Astrocyte of the hippocampus (primary cell): Measurements from ENCODE around the gene LGALS14.
"Not testable (repeated sequence)": the region's sequence is repeated elsewhere in the genome, so short reads cannot be mapped to it uniquely, and the experiment has no call there.

ENCODE experiments used
- DNase-seq: peaks from one replicate; pipeline ENCODE4 v3.0.0; 2011; ENCODE audit warnings: low read depth, low spot score

The LGALS14 gene

GRCh38 chr19:39704181-39705044 is at the start of gene LGALS14:
Gene LGALS14, plus strand, starts transcription at chr19:39704481. Its CDS starts 48 bp downstream, at chr19:39704529.
- DNase-seq, result no peak

GRCh38 chr19:39655613-39656012 is 48.7 kb upstream of the LGALS14 start, which contains the start of gene LGALS16:
Gene LGALS16, plus strand, starts transcription at chr19:39655913. Its CDS starts 49 bp downstream, at chr19:39655962.
- DNase-seq, result no peak

- no peak for DNase-seq
Observed at GRCh38 chr19:39659791-39660190, 44.5 kb upstream of the LGALS14 start.

GRCh38 chr19:39660661-39661060 is 43.6 kb upstream of the LGALS14 start:
- no peak for DNase-seq

- DNase-seq, result no peak
Observed at GRCh38 chr19:39661565-39661964, 42.7 kb upstream of the LGALS14 start.

GRCh38 chr19:39669860-39670259 is 34.4 kb upstream of the LGALS14 start:
- not testable (repeated sequence) for DNase-seq

- no peak for DNase-seq
Observed at GRCh38 chr19:39670998-39671397, 33.3 kb upstream of the LGALS14 start.

GRCh38 chr19:39671739-39672363 is 32.4 kb upstream of the LGALS14 start:
- DNase-seq, result peak; percentile 58

GRCh38 chr19:39672473-39672872 is 31.8 kb upstream of the LGALS14 start:
- DNase-seq, result no peak

- DNase-seq, result not testable (repeated sequence)
Observed at GRCh38 chr19:39673862-39674261, 30.4 kb upstream of the LGALS14 start.

GRCh38 chr19:39676004-39676403 is 28.3 kb upstream of the LGALS14 start:
- DNase-seq, result no peak

- no peak for DNase-seq
Observed at GRCh38 chr19:39677961-39678889, 26.1 kb upstream of the LGALS14 start.

- DNase-seq, result no peak
Observed at GRCh38 chr19:39679056-39679790, 25.1 kb upstream of the LGALS14 start.

- no peak for DNase-seq
Observed at GRCh38 chr19:39679791-39680168, 24.5 kb upstream of the LGALS14 start.

- no peak for DNase-seq
Observed at GRCh38 chr19:39680593-39680992, 23.7 kb upstream of the LGALS14 start.

- no peak for DNase-seq
Observed at GRCh38 chr19:39681416-39681815, 22.9 kb upstream of the LGALS14 start.

- DNase-seq, result no peak
Observed at GRCh38 chr19:39684267-39684666, 20.0 kb upstream of the LGALS14 start.

GRCh38 chr19:39686739-39687138 is 17.5 kb upstream of the LGALS14 start:
- no peak for DNase-seq

GRCh38 chr19:39688637-39689036 is 15.6 kb upstream of the LGALS14 start:
- not testable (repeated sequence) for DNase-seq

- no peak for DNase-seq
Observed at GRCh38 chr19:39692166-39692565, 12.1 kb upstream of the LGALS14 start.

GRCh38 chr19:39692822-39693221 is 11.5 kb upstream of the LGALS14 start:
- DNase-seq, result no peak
